Epithelial cell of umbilical artery (primary cell): Measurements from ENCODE around the gene POC1A. TPM values are rescaled to one million over a fixed set of nuclear protein-coding genes. Genes with fewer than 3 reads are reported as not detected.

Source experiments
- total RNA-seq: library from RNA; depleted of rRNA; stranded (reverse); fragments of >200 nt; gene quantifications from 2 replicates; pipeline ENCODE4 v1.2.3, GENCODE V29; 2014

The POC1A gene
- 9.1 and 11.4 TPM in 2 replicates for total RNA-seq

GRCh38 chr3:52154135-52155094, at the start of gene POC1A:
POC1A (minus strand) TSS chr3:52154423; CDS start chr3:52154372, 51 bp downstream.

GRCh38 chr3:52197842-52198625, 43.8 kb upstream of the POC1A start, which contains the start of gene ALAS1:
ALAS1 (plus strand) TSS chr3:52198160; CDS start chr3:52199242, 1,082 bp downstream.

GRCh38 chr3:52056521-52056967, 97.7 kb downstream of the POC1A start, which contains the start of gene DUSP7:
DUSP7 (minus strand) TSS chr3:52056571; CDS start chr3:52056366, 205 bp downstream.

Other genes with a start within 250 kb of the POC1A start
- gene RRP9, start 212.5 kb downstream of the POC1A start, total RNA-seq = 35.4 and 48.5 TPM in 2 replicates
- gene PARP3, start 212.1 kb downstream of the POC1A start, total RNA-seq = 7.1 and 7.8 TPM in 2 replicates
- under 0.01 TPM in 1 of 2 replicates, not detected in the other for gene GPR62, start 199.0 kb downstream of the POC1A start, total RNA-seq
- gene PCBP4, start 187.0 kb downstream of the POC1A start, total RNA-seq = 20.1 and 26.0 TPM in 2 replicates
- 10.1 and 11.6 TPM in 2 replicates for gene ABHD14B, start 180.4 kb downstream of the POC1A start, total RNA-seq
- gene ABHD14A, start 179.4 kb downstream of the POC1A start, total RNA-seq = 5.5 and 7.9 TPM in 2 replicates
- gene ACY1, start 170.9 kb downstream of the POC1A start, total RNA-seq = 15.6 and 19.8 TPM in 2 replicates
- 1,157 and 1,199 TPM in 2 replicates for gene RPL29, start 158.5 kb downstream of the POC1A start, total RNA-seq
- 9.6 and 10.4 TPM in 2 replicates for gene DUSP7, start 97.9 kb downstream of the POC1A start, total RNA-seq
- 45.1 and 47.1 TPM in 2 replicates for gene ALAS1, start 43.7 kb upstream of the POC1A start, total RNA-seq
- not detected in 2 replicates for gene TLR9, start 71.2 kb upstream of the POC1A start, total RNA-seq
- 106 and 168 TPM in 2 replicates for gene TWF2, start 84.7 kb upstream of the POC1A start, total RNA-seq
- gene PPM1M, start 91.3 kb upstream of the POC1A start, total RNA-seq = 5.8 and 12.3 TPM in 2 replicates
- gene WDR82, start 124.2 kb upstream of the POC1A start, total RNA-seq = 60.4 and 83.6 TPM in 2 replicates
- gene GLYCTK, start 133.4 kb upstream of the POC1A start, total RNA-seq = 18.8 and 24.4 TPM in 2 replicates
- 0.97 and 1.5 TPM in 2 replicates for gene DNAH1, start 161.9 kb upstream of the POC1A start, total RNA-seq